HG03159 (cell line): ENCODE data around the gene EME1.
A peak's percentile ranks its signal among the peaks of the same experiment; 100 is the strongest.
"Not testable (repeated sequence)": the region's sequence is repeated elsewhere in the genome, so short reads cannot be mapped to it uniquely, and the experiment has no call there.

Source experiments
- ATAC-seq: cut with Tn5 transposase; IDR thresholded peaks from one replicate; pipeline ENCODE4 v1.9.1; 2021; ENCODE audit warnings: mild to moderate bottlenecking, moderate library complexity; ENCODE audit not compliant: unreplicated experiment

Gene EME1

GRCh38 chr17:50423553-50424159 lies 50.6 kb downstream of the EME1 start:
- no peak for ATAC-seq

GRCh38 chr17:50424246-50424995 lies 51.4 kb downstream of the EME1 start:
- ATAC-seq: no peak

- no peak for ATAC-seq
Measured at GRCh38 chr17:50424996-50425681, 52.1 kb downstream of the EME1 start.

GRCh38 chr17:50425682-50426471 lies 52.8 kb downstream of the EME1 start, which contains the start of gene ACSF2:
ACSF2 (plus strand) TSS chr17:50426218; CDS start chr17:50426262, 44 bp downstream.
- peak; percentile 42 for ATAC-seq

GRCh38 chr17:50426472-50426782 lies 53.4 kb downstream of the EME1 start:
- no peak for ATAC-seq

- ATAC-seq: no peak
Measured at GRCh38 chr17:50426814-50427787, 54.1 kb downstream of the EME1 start.

GRCh38 chr17:50428126-50428525 lies 55.1 kb downstream of the EME1 start:
- ATAC-seq: not testable (repeated sequence)

GRCh38 chr17:50428831-50429424 lies 55.9 kb downstream of the EME1 start:
- ATAC-seq: no peak

- ATAC-seq: no peak
Measured at GRCh38 chr17:50429793-50430192, 56.8 kb downstream of the EME1 start.
